Measurements from ENCODE around the gene AKR7A2. TPM values are rescaled to one million over a fixed set of nuclear protein-coding genes. Genes with fewer than 3 reads are reported as not detected.
A peak's percentile ranks its signal among the peaks of the same experiment; 100 is the strongest.

Gene AKR7A2
- total and polyA plus RNA-seq, 9 of the 15 experiments (the other 6 are each of a cell fraction or from before 2014, with no cell fraction given), result 2.0 to 78.4 (median 49.4) TPM

DNA sequence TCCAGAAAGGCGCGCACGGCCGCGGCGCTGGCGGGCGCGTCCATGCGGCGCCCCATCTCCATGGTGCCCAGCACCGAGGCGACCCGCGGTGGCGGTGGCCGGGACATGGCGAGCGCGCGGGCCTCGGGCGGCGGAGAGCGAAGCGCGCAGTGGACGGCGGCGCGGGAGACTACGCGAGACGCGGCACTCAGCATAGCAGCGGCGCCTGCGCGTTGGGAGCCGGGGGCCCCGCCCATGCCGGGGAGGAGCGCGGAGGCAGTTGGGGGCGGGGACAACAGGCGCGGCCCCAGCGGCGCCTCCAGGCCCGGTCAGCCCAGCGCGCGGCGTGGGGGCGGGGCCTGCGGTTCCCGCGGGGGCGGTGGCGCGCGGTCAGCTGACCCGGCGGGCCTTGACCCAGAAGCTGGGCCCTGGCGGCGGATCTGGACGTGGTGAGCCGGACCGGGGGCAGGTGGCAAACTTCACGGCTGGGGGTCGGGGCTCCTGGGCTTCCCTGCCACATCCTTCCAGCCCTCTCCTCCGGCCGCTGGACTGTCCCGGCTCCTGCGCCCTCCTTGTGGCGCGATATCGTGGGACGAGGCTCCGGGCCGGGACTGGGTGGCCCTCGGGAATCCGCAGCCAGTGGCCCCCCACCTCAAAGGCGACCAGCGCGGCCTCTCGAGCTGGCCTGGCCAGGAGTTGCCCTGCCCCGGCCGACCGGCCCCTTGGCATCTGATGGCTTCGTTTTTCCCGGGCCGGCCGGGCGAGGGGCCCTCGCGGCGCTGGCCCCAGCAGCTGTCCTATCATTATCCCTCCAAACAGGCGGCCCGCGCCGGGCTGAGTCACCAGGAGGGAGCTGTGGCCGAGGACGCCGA, at the start of gene AKR7A2, which contains the start of gene SLC66A1 (continued):
- TF ChIP-seq ILK (tag; IDR thresholded peaks at IDR 0.05; ENCODE audit: borderline replicate concordance, low read depth), result no peak
- TF ChIP-seq, protein P1, sequence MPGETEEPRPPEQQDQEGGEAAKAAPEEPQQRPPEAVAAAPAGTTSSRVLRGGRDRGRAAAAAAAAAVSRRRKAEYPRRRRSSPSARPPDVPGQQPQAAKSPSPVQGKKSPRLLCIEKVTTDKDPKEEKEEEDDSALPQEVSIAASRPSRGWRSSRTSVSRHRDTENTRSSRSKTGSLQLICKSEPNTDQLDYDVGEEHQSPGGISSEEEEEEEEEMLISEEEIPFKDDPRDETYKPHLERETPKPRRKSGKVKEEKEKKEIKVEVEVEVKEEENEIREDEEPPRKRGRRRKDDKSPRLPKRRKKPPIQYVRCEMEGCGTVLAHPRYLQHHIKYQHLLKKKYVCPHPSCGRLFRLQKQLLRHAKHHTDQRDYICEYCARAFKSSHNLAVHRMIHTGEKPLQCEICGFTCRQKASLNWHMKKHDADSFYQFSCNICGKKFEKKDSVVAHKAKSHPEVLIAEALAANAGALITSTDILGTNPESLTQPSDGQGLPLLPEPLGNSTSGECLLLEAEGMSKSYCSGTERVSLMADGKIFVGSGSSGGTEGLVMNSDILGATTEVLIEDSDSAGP (CRISPR knock-in tag; IDR thresholded peaks at IDR 0.05), result no peak
- TF ChIP-seq, protein P2, sequence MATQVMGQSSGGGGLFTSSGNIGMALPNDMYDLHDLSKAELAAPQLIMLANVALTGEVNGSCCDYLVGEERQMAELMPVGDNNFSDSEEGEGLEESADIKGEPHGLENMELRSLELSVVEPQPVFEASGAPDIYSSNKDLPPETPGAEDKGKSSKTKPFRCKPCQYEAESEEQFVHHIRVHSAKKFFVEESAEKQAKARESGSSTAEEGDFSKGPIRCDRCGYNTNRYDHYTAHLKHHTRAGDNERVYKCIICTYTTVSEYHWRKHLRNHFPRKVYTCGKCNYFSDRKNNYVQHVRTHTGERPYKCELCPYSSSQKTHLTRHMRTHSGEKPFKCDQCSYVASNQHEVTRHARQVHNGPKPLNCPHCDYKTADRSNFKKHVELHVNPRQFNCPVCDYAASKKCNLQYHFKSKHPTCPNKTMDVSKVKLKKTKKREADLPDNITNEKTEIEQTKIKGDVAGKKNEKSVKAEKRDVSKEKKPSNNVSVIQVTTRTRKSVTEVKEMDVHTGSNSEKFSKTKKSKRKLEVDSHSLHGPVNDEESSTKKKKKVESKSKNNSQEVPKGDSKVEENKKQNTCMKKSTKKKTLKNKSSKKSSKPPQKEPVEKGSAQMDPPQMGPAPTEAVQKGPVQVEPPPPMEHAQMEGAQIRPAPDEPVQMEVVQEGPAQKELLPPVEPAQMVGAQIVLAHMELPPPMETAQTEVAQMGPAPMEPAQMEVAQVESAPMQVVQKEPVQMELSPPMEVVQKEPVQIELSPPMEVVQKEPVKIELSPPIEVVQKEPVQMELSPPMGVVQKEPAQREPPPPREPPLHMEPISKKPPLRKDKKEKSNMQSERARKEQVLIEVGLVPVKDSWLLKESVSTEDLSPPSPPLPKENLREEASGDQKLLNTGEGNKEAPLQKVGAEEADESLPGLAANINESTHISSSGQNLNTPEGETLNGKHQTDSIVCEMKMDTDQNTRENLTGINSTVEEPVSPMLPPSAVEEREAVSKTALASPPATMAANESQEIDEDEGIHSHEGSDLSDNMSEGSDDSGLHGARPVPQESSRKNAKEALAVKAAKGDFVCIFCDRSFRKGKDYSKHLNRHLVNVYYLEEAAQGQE (IDR thresholded peaks at IDR 0.05; ENCODE audit: borderline replicate concordance), result peak; percentile 66
- TF ChIP-seq, protein P2 (CRISPR knock-in tag; IDR thresholded peaks at IDR 0.05; ENCODE audit: low read depth), result no peak; the same call in none of the 2 replicates
- TF ChIP-seq MEF2A (IDR thresholded peaks at IDR 0.05; ENCODE audit: control insufficient read depth, low read depth, low read length), result no peak
- peak; percentile 80 for TF ChIP-seq SMARCA4 (IDR thresholded peaks at IDR 0.05)
- TF ChIP-seq RBM17 (IDR thresholded peaks at IDR 0.05; ENCODE audit: borderline replicate concordance, low read depth, low read length), result no peak
- TF ChIP-seq, protein P3, sequence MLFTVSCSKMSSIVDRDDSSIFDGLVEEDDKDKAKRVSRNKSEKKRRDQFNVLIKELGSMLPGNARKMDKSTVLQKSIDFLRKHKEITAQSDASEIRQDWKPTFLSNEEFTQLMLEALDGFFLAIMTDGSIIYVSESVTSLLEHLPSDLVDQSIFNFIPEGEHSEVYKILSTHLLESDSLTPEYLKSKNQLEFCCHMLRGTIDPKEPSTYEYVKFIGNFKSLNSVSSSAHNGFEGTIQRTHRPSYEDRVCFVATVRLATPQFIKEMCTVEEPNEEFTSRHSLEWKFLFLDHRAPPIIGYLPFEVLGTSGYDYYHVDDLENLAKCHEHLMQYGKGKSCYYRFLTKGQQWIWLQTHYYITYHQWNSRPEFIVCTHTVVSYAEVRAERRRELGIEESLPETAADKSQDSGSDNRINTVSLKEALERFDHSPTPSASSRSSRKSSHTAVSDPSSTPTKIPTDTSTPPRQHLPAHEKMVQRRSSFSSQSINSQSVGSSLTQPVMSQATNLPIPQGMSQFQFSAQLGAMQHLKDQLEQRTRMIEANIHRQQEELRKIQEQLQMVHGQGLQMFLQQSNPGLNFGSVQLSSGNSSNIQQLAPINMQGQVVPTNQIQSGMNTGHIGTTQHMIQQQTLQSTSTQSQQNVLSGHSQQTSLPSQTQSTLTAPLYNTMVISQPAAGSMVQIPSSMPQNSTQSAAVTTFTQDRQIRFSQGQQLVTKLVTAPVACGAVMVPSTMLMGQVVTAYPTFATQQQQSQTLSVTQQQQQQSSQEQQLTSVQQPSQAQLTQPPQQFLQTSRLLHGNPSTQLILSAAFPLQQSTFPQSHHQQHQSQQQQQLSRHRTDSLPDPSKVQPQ (CRISPR knock-in tag; IDR thresholded peaks at IDR 0.05; ENCODE audit: borderline replicate concordance), result no peak
- peak; percentile 71 for TF ChIP-seq CHD1 (IDR thresholded peaks at IDR 0.05; ENCODE audit: low read length)
- TF ChIP-seq ETS2 (tag; IDR thresholded peaks at IDR 0.05; ENCODE audit: borderline replicate concordance, poor library complexity, severe bottlenecking), result no peak
- peak; percentile 63; the same call in 1 of the 2 replicates for TF ChIP-seq TARDBP (IDR thresholded peaks at IDR 0.05)
- no peak; the same call in 1 of the 2 replicates for TF ChIP-seq ZNF165 (CRISPR knock-in tag; IDR thresholded peaks at IDR 0.05; ENCODE audit: borderline replicate concordance)

All from K562 (cell line).